ENCODE results near the gene PPP2R5B. TPM values are rescaled to one million over a fixed set of nuclear protein-coding genes. Genes with fewer than 3 reads are reported as not detected.
A peak's percentile ranks its signal among the peaks of the same experiment; 100 is the strongest.

PPP2R5B gene
- total RNA-seq, 1 donor: 5.9 TPM

GRCh38 chr11:64905516-64906313 lies 18.8 kb upstream of the PPP2R5B start:
- no peak for DNase-seq (ENCODE audit: low read depth in 2 of 3, low spot score in 2 of 3)

- DNase-seq (ENCODE audit: low read depth in 2 of 3, low spot score in 2 of 3): no peak
Observed at GRCh38 chr11:64906314-64906635, 18.2 kb upstream of the PPP2R5B start.

- no peak for DNase-seq (ENCODE audit: low read depth in 2 of 3, low spot score in 2 of 3)
Observed at GRCh38 chr11:64908766-64909165, 15.7 kb upstream of the PPP2R5B start.

- DNase-seq (ENCODE audit: low read depth in 2 of 3, low spot score in 2 of 3): no peak
Observed at GRCh38 chr11:64909653-64910343, 14.7 kb upstream of the PPP2R5B start.

GRCh38 chr11:64910451-64911093 lies 13.9 kb upstream of the PPP2R5B start:
- DNase-seq (ENCODE audit: low read depth in 2 of 3, low spot score in 2 of 3): no peak

GRCh38 chr11:64911142-64911541 lies 13.3 kb upstream of the PPP2R5B start:
- no peak for DNase-seq (ENCODE audit: low read depth in 2 of 3, low spot score in 2 of 3)

GRCh38 chr11:64911689-64912088 lies 12.8 kb upstream of the PPP2R5B start:
- DNase-seq (ENCODE audit: low read depth in 2 of 3, low spot score in 2 of 3): no peak

GRCh38 chr11:64913171-64913727 lies 11.2 kb upstream of the PPP2R5B start:
- no peak for DNase-seq (ENCODE audit: low read depth in 2 of 3, low spot score in 2 of 3)

GRCh38 chr11:64914123-64914522 lies 10.4 kb upstream of the PPP2R5B start:
- DNase-seq (ENCODE audit: low read depth in 2 of 3, low spot score in 2 of 3): no peak

- no peak for DNase-seq (ENCODE audit: low read depth in 2 of 3, low spot score in 2 of 3)
Observed at GRCh38 chr11:64915376-64915887, 9.1 kb upstream of the PPP2R5B start.

- peak in 2 of 3 donors; percentile 25 for DNase-seq (ENCODE audit: low read depth in 2 of 3, low spot score in 2 of 3)
Observed at GRCh38 chr11:64916040-64916774, 8.3 kb upstream of the PPP2R5B start.

GRCh38 chr11:64916775-64917662 lies 7.5 kb upstream of the PPP2R5B start, which contains the start of gene ATG2A:
Gene ATG2A (minus strand): TSS chr11:64917209. CDS start chr11:64917135, 74 bp downstream.
- peak; percentile 92 to 100 (median 99) for DNase-seq (ENCODE audit: low read depth in 2 of 3, low spot score in 2 of 3)

GRCh38 chr11:64917663-64917995 lies 6.9 kb upstream of the PPP2R5B start:
- peak in 1 of 3 donors; percentile 10 for DNase-seq (ENCODE audit: low read depth in 2 of 3, low spot score in 2 of 3)

GRCh38 chr11:64918017-64918416 lies 6.5 kb upstream of the PPP2R5B start:
- DNase-seq (ENCODE audit: low read depth in 2 of 3, low spot score in 2 of 3): peak in 2 of 3 donors; percentile 45 to 62

- no peak for DNase-seq (ENCODE audit: low read depth in 2 of 3, low spot score in 2 of 3)
Observed at GRCh38 chr11:64919627-64920026, 4.9 kb upstream of the PPP2R5B start.

GRCh38 chr11:64920124-64920523 lies 4.4 kb upstream of the PPP2R5B start:
- no peak for DNase-seq (ENCODE audit: low read depth in 2 of 3, low spot score in 2 of 3)

GRCh38 chr11:64921384-64921783 lies 3.1 kb upstream of the PPP2R5B start:
- DNase-seq (ENCODE audit: low read depth in 2 of 3, low spot score in 2 of 3): no peak

GRCh38 chr11:64923151-64923661 lies 1.3 kb upstream of the PPP2R5B start:
- DNase-seq (ENCODE audit: low read depth in 2 of 3, low spot score in 2 of 3): no peak

GRCh38 chr11:64924910-64925284 lies 408 bp downstream of the PPP2R5B start:
- peak in 1 of 3 donors; percentile 18 for DNase-seq (ENCODE audit: low read depth in 2 of 3, low spot score in 2 of 3)
